M059J (cell line): ENCODE measurements around the gene TMEM272. TPM values are rescaled to one million over a fixed set of nuclear protein-coding genes. Genes with fewer than 3 reads are reported as not detected.

Experiments
- DNase-seq: peaks from one replicate; pipeline ENCODE4 v3.0.0-alpha.2; 2012; ENCODE audit warnings: low read depth
- total RNA-seq: library from RNA; depleted of rRNA; stranded (reverse); fragments of >200 nt; shearing (Covaris generic); gene quantifications from 2 replicates; pipeline ENCODE4 v1.2.3, GENCODE V29; 2014; rRNA removed

Gene TMEM272
- total RNA-seq, 1 experiment from 2014 or later = not detected

DNA sequence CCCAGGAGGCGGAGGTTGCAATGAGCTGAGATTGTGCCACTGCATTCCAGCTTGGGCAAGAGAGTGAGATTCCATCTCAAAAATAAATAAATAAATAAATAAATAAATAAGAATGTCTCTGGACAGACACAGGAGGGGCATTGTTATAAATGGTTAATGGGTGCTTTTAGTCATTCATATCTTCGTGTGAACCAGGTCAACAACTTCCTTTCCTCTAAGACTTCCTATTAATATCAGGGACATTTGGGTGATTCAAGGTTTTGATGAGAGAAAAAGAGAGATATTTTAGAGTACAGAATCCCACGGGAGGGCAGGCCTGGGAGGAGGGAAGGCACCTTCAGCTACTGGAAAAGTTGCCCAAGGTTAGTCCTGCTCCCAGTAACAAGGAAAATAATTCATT is 64.9 kb downstream of the TMEM272 start:
- no peak for DNase-seq

DNA sequence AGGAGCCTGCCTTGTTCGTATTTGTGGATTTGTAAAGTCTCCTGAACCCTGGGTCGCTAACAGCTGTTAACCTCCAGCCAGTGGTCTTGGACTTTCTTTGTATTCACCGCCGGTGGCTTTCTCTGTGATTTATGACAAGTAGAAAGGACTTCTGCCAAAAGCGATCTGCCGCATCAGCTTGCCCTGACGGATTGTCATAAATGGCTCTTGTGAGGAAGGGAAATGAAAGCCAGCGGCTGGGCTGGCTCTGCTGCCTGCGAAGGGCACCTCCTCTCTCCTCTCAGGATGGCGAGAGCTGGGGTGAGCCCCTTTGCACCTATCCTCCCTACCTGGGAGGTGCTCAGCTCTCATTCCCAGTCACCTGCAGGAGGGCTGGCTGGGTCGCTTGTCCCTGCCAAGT is 66.6 kb downstream of the TMEM272 start:
- no peak for DNase-seq

DNA sequence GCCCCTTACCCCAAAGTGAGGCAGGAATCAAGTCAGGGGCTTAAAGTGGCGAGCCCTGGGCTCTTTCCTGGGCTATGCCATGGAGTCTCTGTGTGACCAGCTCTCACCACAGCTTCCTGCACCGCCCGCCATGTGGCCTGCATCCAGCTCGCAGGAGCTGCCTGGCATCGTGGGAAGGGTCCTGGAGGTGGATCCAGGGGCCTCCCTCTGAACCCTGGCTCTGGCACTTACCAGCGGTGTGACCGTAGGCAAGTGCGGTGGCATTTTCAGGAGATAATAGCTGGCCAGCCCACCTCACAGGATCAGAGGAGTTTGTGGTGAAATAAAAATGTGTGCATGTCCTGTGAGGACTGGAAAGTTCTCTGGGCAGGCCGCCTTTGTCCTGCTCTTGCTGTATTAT is 67.1 kb downstream of the TMEM272 start:
- no peak for DNase-seq

DNA sequence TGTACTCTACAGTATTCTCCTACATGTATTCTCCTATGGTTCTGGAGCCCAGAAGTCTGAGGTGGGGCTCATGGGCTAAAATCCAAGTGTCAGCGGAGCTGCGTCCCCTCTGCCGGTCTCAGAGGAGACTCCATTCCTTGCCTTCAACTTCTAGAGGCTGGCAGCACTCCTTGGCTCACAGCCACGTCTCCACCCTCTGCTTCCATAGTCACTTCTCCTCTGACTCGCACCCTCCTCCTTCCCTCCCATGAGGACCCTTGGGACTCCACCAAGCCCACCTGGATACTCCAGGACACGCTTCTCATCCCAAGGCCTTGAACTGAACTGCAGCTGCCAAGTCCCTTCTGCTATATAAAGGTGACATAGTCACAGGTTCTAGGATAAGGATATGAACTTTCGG is 68.8 kb downstream of the TMEM272 start:
- DNase-seq = no peak

DNA sequence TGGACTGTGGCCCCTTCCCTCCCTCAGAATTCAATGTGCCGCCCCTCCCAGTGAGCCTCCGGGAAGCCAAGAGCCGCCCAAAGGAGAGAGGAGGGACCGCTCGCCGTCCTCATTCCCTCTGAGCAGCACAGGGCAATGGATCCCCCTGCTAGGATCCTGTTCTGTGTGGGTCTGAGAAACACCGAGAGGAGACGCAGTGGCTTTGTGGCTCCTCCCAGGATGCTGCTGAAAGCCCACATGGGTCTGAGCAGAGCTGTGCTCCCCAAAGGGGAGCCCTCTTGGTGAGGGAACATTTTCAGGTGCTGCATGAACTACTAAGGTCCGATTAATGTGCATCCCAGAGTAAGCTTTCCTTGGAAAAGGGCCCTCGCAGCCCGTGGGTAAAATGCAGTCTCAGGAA is 71.5 kb downstream of the TMEM272 start:
- DNase-seq = no peak

DNA sequence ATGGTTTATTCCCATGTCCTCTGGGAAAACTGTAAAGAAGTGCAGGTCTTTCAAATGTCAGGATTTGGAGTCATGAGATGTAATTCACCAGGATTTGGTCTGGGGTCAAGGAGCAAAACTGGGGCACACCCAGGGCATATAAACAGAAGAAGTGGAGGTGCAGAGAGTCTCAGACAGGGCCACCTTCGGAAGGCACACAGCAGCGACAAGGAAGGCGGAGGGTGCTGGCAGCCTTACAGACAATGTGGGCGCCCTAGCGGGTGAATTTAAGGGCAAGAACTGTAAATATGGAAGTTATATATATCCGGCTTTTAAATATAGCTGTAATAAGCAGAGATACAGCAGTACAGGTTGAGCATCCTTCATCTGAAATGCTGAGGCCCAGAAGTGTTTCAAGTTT is 72.2 kb downstream of the TMEM272 start:
- no peak for DNase-seq

DNA sequence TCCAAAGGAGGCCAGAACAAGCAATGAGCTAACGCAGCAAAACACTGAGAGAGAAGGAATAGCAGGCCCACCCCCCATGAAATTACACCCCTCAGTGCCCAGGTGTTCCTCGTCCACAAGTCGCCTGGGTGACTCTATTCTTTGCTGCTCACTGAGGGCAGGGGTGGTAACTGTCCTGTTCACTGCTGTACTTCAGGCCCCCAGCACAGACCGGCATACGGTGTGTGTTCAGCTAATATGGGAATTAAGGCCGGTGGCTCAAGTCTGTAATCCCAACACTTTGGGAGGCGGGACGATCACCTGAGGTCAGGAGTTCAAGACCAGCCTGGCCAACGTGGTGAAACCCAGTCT is 72.9 kb downstream of the TMEM272 start:
- DNase-seq = no peak

DNA sequence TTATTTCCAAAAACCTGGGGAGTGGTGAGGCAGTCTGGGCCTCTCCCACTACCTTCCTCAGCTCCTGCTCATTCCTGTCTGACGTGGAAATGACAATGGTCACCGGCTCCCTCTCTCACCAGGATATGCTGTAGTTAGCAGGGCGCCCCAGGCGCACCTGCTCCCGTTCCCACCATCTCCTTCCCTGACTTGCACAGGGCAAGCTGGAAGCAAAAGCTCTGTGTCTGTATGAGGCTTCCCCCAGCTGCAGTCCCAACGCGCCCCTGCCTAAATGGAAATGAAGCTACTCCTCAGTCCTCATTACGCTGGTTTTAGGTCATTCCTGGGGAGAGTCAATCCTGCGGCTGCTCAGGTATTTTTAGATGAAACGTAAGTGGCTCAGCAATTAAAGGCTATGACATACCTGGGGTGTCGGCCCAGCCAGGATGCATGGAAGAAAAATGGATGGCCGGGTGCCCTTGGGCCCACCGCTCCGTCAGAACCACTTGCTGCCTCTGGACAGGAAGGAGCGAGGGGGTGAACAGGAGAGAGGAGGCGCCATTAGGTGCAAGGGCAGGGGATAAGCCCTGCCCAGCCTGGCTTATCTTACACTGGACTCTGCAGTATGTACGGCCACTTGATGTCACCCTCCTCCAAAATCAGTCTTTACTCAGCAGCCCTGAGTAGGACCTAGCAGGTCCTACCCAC is 73.4 kb downstream of the TMEM272 start:
- DNase-seq = no peak

DNA sequence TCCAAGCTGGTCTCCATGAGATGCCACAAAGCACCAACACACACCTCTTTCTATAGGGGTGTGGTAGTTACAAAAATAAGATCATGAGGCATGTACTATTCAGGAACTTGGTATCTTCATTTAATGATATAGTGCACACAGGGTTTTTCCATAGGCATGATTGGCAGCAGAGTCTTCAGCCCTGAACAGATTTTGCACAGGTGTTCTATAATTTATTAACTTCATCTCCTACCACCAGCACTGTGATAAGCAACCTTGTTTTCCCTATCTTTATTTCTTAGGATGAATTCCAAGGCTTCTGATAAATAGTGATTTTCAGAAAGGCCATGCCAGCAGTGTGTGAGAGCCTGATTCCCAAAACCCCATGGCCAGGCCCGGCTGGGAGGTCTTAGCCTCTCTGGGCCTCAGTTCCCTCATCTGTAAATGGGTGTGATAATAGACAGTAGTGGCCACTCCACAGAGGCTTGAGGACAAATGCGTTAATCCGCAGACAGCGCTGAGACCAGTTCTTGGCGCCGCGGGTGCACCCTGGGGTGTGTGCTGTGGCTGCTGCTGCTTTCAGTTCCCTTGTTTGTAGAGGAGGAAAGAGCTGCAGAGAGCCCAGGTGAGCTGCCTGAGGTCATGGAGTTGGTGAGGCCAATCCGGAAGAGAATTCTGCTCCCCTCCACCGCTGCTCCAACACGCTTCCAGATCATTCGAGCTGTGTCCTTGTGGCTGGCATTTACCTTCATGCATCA is 74.1 kb downstream of the TMEM272 start:
- no peak for DNase-seq

DNA sequence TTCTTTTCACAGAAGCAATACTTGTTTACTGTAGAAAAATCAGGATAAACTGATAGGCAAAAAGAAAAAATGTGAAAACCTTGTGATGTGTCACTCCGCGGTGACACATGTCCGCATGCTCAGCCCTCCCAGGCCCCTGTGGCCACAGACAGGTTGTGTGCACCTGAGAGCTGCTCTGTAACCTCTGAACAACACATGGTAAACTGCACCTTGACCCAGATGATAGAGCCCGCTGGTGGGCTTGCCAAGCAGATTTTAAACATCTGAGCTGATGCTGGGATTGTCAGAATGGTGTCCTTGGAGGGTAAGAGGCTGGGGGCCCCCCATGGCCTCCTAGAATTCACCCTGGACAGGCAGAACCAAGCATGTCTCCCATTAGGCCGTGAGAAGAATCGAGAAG is 74.8 kb downstream of the TMEM272 start:
- DNase-seq = no peak

DNA sequence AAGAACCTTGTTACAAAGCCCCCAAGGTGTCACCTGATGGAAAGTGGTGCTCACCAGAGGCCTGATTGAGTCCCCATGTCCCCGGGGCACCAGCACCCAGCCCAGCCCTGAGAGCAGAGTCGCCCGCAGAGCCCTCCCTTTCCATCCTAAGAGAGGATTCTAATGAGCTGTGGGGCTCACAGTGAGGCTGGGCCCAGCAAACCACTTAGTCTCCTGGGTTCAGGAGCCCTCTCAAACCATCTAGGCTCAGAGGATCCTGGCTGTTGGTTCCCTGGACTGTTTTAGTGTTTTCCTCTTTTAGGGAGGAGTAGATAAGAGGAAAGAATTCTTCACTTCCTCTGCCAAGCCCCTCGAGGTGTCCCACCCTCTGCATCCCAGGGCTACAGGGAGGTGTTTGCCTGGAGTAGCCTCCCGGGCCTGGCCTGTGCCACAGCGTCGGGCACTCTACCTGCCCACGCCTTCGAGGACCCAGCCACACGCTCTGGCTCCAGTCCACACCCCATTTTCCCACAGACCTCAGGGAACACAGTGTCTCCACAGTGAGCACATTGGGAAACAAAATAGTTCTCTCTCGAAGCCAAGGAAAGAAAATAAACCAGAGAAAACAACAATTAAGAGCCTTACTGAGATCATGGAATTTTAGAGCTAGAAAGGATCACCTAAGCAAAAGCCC is 75.4 kb downstream of the TMEM272 start:
- DNase-seq = no peak

DNA sequence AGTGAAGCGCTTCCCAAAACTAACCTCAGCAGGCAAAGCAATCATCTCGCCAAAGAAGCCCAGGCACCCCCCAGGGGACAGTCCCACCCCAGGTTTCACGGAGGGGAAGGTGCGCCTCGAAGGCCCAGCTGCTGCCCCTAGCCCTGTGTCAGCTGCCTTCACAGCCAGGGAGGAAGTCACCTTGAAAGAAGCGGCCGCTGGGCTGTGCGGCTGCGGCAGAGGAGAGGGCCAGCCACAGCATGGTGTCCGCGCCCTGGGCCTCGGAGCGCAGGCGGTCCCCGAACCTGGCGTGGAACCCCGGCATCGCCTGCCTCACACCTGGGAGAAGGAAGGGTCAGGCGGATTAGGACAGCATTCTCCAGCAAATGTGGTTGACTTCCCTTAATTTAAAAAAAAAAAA is 76.0 kb downstream of the TMEM272 start:
- no peak for DNase-seq

DNA sequence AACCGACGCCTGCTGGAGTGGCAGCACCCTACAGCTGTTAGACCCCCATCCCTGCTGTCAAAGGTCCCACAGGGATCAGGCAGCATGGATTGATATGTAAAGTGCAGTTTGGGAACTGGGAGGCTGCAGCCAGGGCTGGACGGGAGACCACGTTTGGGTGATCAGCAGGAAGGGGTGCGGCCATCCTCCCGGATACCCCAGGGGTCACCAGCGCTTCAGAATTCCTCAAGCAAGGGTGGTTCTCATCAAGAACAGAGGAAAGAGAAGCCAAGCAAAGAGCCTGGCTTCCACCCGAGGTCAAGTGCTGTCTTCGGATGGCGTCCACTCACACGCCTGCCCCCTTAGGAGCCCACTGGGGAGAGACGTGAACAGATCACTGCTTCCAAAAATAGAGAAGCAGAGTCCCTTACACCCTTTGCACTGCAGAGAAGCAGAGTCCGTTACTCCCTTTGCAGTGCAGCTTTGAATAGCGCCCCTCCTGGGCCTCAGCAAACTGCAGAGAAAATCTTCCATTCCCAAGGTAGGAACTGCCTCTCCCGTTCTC is 76.5 kb downstream of the TMEM272 start:
- DNase-seq = no peak

DNA sequence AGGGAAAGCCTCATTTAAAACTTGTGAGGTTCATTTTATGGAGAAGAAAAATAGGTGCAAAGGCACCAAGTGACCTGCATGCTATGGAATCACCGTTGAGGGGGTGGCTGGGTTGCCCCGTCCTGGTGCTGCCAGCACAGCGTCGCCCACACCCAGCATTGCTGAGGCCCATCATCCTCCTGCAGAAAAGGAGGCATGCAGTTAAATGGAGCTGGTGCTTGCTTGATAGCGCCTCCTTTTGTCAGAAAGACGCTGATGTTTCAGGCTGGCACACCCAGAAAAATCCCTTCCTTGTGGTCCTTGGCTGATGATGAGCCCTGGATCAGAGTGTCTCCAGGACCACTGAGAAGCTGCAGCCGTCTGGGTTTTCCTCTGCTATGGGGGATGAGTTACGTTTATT is 77.9 kb downstream of the TMEM272 start:
- DNase-seq = no peak

DNA sequence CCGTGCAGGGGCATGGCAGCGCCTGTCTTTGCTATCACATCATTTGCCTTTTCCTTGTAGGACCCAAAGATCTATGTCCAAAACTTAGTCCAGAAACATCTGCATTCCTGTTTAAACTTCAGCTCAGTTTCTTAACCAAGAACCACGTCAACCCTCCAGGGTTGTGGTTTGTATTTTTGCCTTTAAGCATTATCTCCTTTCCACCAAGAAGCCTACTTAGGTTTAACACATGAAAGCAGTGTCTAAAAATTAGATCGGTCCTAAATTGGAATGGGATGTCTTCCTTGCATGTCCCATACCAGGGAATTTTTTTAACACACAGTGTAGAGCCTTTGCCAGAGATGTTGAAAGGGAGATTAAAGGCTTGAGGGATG is 79.8 kb downstream of the TMEM272 start:
- no peak for DNase-seq

DNA sequence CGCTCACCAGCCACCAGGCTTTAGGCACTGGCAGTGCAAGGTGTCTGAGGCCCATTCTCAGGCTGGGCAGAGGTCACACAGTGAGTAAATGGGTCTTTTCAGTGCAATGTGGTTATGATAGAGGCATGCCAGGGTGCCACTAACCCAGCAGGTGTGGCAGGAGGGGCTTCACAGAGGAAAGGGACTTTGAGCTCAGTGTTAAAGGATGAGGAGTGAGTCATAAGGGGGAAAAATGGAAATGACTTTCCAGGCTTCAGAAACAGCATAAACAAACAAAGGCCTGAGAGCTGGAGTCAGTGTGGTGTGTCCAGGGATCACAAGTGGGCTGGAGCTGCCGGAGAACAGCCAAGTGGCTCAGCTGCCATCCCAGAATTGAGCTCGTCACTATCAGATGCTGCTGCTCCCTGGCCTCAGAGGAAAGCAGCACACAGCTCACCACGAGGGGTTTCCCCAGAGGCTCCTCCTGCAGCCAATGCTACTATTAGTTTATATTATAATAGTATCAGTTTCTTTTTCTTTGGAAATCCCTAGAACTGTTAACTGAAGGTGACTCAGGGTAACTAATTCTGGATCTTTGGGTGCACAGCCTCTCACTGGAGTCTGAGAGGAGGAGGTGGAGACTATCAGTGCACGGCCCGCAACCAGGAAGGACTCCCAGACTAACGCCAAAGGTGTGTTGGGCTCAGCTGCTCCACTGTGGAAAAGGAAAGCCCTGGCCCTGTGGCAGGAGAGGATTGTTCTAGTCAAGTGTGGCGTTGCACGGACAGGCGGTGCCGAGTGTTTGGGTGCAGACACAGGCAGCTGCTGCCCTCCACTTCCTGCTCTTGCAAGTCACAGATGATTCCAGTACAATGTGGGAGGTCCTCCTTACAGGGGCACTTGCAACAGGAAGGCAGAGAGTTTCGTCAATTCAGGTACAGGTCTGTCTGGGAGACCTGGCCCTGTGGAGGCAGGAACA is 80.5 kb downstream of the TMEM272 start:
- DNase-seq = peak; percentile 84

DNA sequence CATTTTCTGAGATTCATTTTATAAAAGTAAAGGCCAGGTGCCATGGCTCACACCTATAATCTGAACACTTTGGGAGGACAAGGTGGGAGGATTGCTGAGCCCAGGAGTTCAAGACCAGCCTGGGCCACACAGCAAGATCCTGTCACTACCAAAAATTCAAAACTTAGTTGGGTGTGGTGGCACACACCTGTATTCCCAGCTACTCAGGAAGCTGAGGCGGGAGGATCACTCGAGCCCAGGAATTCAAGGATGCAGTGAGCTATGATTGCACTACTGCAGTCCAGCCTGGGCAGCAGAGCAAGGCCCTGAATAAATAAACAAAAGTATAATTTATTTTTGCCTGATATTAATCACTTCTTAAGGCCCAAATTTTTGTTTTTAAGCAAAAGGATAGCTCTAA is 81.5 kb downstream of the TMEM272 start:
- no peak for DNase-seq

Other genes with a start within 250 kb of the TMEM272 start
- gene DHRS12, start 41.0 kb downstream of the TMEM272 start, total RNA-seq = 2.1 and 2.2 TPM in 2 replicates
- gene CCDC70, start 16.8 kb upstream of the TMEM272 start, total RNA-seq = 0.34 TPM in 1 of 2 replicates, not detected in the other
- 0.52 and 0.94 TPM in 2 replicates for gene ATP7B, start 166.3 kb upstream of the TMEM272 start, total RNA-seq
- gene ALG11, start 167.2 kb upstream of the TMEM272 start, total RNA-seq = 20.7 and 26.1 TPM in 2 replicates
- gene UTP14C, start 179.5 kb upstream of the TMEM272 start, total RNA-seq = 4.6 and 10.7 TPM in 2 replicates